HepG2 (cell line): ENCODE measurements around the gene SULT4A1. TPM values are rescaled to one million over a fixed set of nuclear protein-coding genes. Genes with fewer than 3 reads are reported as not detected.

Source experiments
- ATAC-seq: fragments of 200-7000 bp; cut with Tn5 transposase; 3 replicates; pipeline ENCODE4 v1.9.1; 2020; ENCODE audit warnings: mild to moderate bottlenecking, moderate library complexity
- BruUV-seq: library from RNA; stranded (reverse); fragments of 400-500 nt; replicated peaks from 2 replicates; lab custom pipeline; 2021; lab: Mats Ljungman, UMichigan
- CTCF ChIA-PET: fragments of 300-600 bp; formaldehyde crosslinking; extraction: SDS; loops from one replicate; lab custom pipeline; 2021; ENCODE audit warnings: low total read pairs, inconsistent platforms, low intra/inter-chr PET ratio; lab: Yijun Ruan, JAX
- POLR2A ChIA-PET: fragments of 350-600 bp; sonication (Branson Sonifier 250); formaldehyde crosslinking; loops from one replicate; lab custom pipeline; 2020; ENCODE audit warnings: antibody characterized with exemption, inconsistent platforms; lab: Yijun Ruan, JAX
- DNase-seq: peaks from one replicate; pipeline ENCODE4 v3.0.0-alpha.2; 2015; ENCODE audit warnings: low spot score
- FAIRE-seq: peaks from 3 replicates; lab custom pipeline; 2011; peaks lifted over from hg19 to GRCh38; lab: Jason Lieb, UNC
- H2AFZ ChIP-seq: one replicate; pipeline ENCODE4 v1.6.1; 2011; ENCODE audit warnings: low read length, inconsistent platforms
- H3K27ac ChIP-seq: fragments of 300-600 bp; 3 replicates; pipeline ENCODE4 v1.8.0; 2011; ENCODE audit warnings: mixed run types, mild to moderate bottlenecking, mixed read lengths, low read length, inconsistent platforms; ENCODE audit not compliant: insufficient read depth; ENCODE audit errors: extremely low read length
- H3K27me3 ChIP-seq, 2 experiments: fragments of 200-600 bp in 1 of 2; 2 replicates in 1 of 2; 3 replicates in 1 of 2; pipeline versions ENCODE4 v1.6.0 to v1.8.0; 2011; ENCODE audit warnings: low read length in 2 of 2, mild to moderate bottlenecking in 2 of 2, moderate library complexity in 2 of 2, inconsistent platforms in 1 of 2; ENCODE audit not compliant: insufficient read depth in 2 of 2, control insufficient read depth in 1 of 2
- H3K36me3 ChIP-seq, 2 experiments: fragments of 200-600 bp in 1 of 2; replicated peaks in 1 of 2; 2 replicates in 1 of 2; 3 replicates in 1 of 2; pipeline versions ENCODE4 v1.5.1 to v1.8.0; 2011; ENCODE audit warnings: low read length in 2 of 2, inconsistent platforms in 1 of 2; ENCODE audit not compliant: insufficient read depth in 2 of 2, control insufficient read depth in 1 of 2
- H3K4me1 ChIP-seq: 2 replicates; pipeline ENCODE4 v1.5.1; 2012; ENCODE audit warnings: low read length, inconsistent platforms; ENCODE audit not compliant: insufficient read depth
- H3K4me2 ChIP-seq: 2 replicates; pipeline ENCODE4 v1.6.0; 2011; ENCODE audit warnings: low read depth, low read length, inconsistent platforms
- H3K4me3 ChIP-seq, 3 experiments: fragments of 200-600 bp in 1 of 3; sonication (generic), shearing (Covaris generic) in 1 of 3; replicated peaks in 1 of 3; 2 replicates each; pipeline ENCODE4 v1.5.1; 2011 to 2016; ENCODE audit warnings: low read length in 3 of 3, inconsistent platforms in 2 of 3, low read depth in 2 of 3, mild to moderate bottlenecking in 2 of 3, control low read depth in 1 of 3, mixed read lengths in 1 of 3; ENCODE audit not compliant: insufficient read depth in 1 of 3
- H3K79me2 ChIP-seq: one replicate; pipeline ENCODE4 v1.6.1; 2011; ENCODE audit warnings: low read length, inconsistent platforms; ENCODE audit not compliant: insufficient read depth
- H3K9ac ChIP-seq: 2 replicates; pipeline ENCODE4 v1.6.0; 2011; ENCODE audit warnings: mild to moderate bottlenecking, low read depth, low read length, inconsistent platforms; ENCODE audit not compliant: insufficient read depth
- H3K9me3 ChIP-seq: 2 replicates; pipeline ENCODE4 v1.5.1; 2012; ENCODE audit warnings: mild to moderate bottlenecking, low read length
- H4K20me1 ChIP-seq: 2 replicates; pipeline ENCODE4 v1.6.0; 2011; ENCODE audit warnings: inconsistent platforms, mild to moderate bottlenecking, low read length, moderate library complexity; ENCODE audit not compliant: insufficient read depth
- BRD4 ChIP-seq: sonication (generic); formaldehyde crosslinking; IDR thresholded peaks from 2 replicates; pipeline ENCODE4 v1.4.0; 2020; ENCODE audit warnings: missing genetic modification reagents
- LRRFIP1 ChIP-seq: sonication (generic); formaldehyde crosslinking; conservative IDR thresholded peaks from 2 replicates; pipeline ENCODE4 v1.4.0; 2020; ENCODE audit warnings: missing genetic modification reagents
- SMAD3 ChIP-seq: sonication (generic); formaldehyde crosslinking; IDR thresholded peaks from 2 replicates; pipeline ENCODE4 v1.4.0; 2020; ENCODE audit warnings: missing genetic modification reagents
- ZNF264 ChIP-seq: sonication (generic); formaldehyde crosslinking; IDR thresholded peaks from 2 replicates; pipeline ENCODE4 v1.4.0; 2020; ENCODE audit warnings: missing genetic modification reagents
- ZNF547 ChIP-seq: sonication (generic); formaldehyde crosslinking; IDR thresholded peaks from 2 replicates; pipeline ENCODE4 v1.5.1; 2020; ENCODE audit warnings: mild to moderate bottlenecking, missing genetic modification reagents
- ZNF687 ChIP-seq: sonication (generic); formaldehyde crosslinking; IDR thresholded peaks from 2 replicates; pipeline ENCODE4 v1.5.1; 2020; ENCODE audit warnings: mild to moderate bottlenecking, missing genetic modification reagents, moderate library complexity
- WGBS: methylation state at CpG from one replicate; pipeline ENCODE4 v1.1.6; 2017; ENCODE audit warnings: low lambda C conversion rate; 5-methylcytosine and 5-hydroxymethylcytosine counted together
- in situ Hi-C: cut with HindIII; loops from 2 replicates; pipeline ENCODE4 v1.10.0; 2017; ENCODE audit warnings: low pct_unique_long_range_greater_than_20kb; ENCODE audit not compliant: extremely low pct_ligation_motif_present
- intact Hi-C: fragments of 100-400 bp; cut with micrococcal nuclease; formaldehyde crosslinking; loops from one replicate; pipeline ENCODE4 v1.10.0; 2022; ENCODE audit not compliant: unreplicated experiment
- polyA plus RNA-seq, 8 experiments: library from polyadenylated mRNA; depleted of rRNA in 3 of 8; stranded (reverse) in 7 of 8; unstranded in 1 of 8; fragments of >200 nt; fragmentation: Illumina TruSeq in 4 of 8; extraction: Trizol in 4 of 8; gene quantifications; 2 replicates each; pipeline versions ENCODE4 v1.2.1 to v1.2.3, GENCODE V29; 2011 to 2016; ENCODE audit warnings: low read depth in 4 of 8, missing spikeins in 1 of 8, mixed read lengths in 1 of 8; ENCODE audit not compliant: insufficient read depth in 1 of 8
- total RNA-seq, 5 experiments: library from RNA; depleted of rRNA; stranded (reverse); fragments of >200 nt; fragmentation: Illumina TruSeq; extraction: Trizol; gene quantifications; 2 replicates each; pipeline ENCODE4 v1.2.3, GENCODE V29; 2016; ENCODE audit warnings: low read depth in 1 of 5

The SULT4A1 gene
- total and polyA plus RNA-seq, 2 of the 13 experiments (the other 11 are each of a cell fraction or from before 2014, with no cell fraction given): not detected

GRCh38 chr22:43789452-43789851 lies 72.9 kb downstream of the SULT4A1 start:
- no peaks in the 10 kb centered on the region for H3K79me2 ChIP-seq
- POLR2A ChIA-PET: no interaction called here
- no peak overlapping the region for H3K4me2 ChIP-seq
- H2AFZ ChIP-seq: no peak overlapping the region
- in situ Hi-C loops: no loop called here
- FAIRE-seq (no peak), DNase-seq (no peak), ATAC-seq (no peak)
- H3K9me3 ChIP-seq: no peaks in the 10 kb centered on the region
- no peak overlapping the region for H3K9ac ChIP-seq
- no peak overlapping the region for H3K27ac ChIP-seq
- intact Hi-C loops: no loop called here
- H3K4me1 ChIP-seq: no peaks in the 10 kb centered on the region
- no peaks in the 10 kb centered on the region for H4K20me1 ChIP-seq
- TF ChIP-seq LRRFIP1 (CRISPR knock-in tag): no peak
- TF ChIP-seq BRD4: no peak
- TF ChIP-seq ZNF264 (CRISPR knock-in tag): no peak
- no peak for TF ChIP-seq ZNF547
- no peak for TF ChIP-seq SMAD3 (CRISPR knock-in tag)
- no peak for TF ChIP-seq ZNF687 (CRISPR knock-in tag)
- H3K36me3 ChIP-seq: no peaks in the 10 kb centered on the region
- 13% methylated on average over 3 of the region's 7 CpGs for WGBS
- H3K27me3 ChIP-seq: no peaks in the 10 kb centered on the region; a peak in 2 of 5 replicates
- BruUV-seq: no TSS peak
- CTCF ChIA-PET: no interaction called here
- no peak overlapping the region for H3K4me3 ChIP-seq
